Stimulated activated CD4-positive, alpha-beta T cell treated with anti-CD3 and anti-CD28 coated beads, Interleukin-1b, Interleukin-23, amount 100 ng/mL, for 24 hours (primary cell): Measurements from ENCODE around the gene SAE1.
"Not testable (repeated sequence)": the region's sequence is repeated elsewhere in the genome, so short reads cannot be mapped to it uniquely, and the experiment has no call there.

Experiments used
- DNase-seq, 4 experiments: peaks; one replicate each; pipeline ENCODE4 v3.0.0-alpha.2; 2020; ENCODE audit warnings: low read depth in 4 of 4, low spot score in 1 of 4

SAE1 gene

DNA sequence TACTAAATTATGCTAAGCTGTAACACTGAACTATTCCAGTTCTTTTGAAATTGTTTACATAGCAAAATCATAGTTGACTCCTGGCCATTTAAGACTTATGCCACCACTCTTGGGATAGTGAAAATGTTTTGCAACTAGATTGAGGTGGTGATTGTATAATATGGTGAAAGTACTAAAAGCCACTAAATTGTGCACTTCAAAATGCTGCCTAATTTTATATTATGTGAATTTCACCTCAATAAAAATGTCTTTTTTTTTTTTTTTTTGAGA lies 5.0 kb upstream of the SAE1 start:
- DNase-seq, result no peak

DNA sequence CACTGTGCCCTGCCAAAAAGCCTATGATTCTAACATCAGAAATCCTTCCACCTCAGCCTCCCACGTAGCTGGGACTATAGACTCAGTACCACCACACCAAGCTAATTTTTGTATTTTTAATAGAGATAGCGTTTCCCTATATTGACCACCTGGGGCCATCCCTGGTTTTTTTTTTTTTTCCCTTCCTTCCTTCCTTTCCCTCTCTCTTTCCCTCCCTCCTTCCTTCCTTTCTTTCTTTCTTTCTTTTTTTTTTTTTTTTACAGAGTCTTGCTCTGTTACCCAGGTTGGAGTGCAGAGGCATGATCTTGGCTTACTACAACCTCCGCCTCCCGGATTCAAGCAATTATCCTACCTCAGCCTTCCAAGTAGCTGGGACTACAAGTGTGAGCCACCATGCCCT lies 1.1 kb upstream of the SAE1 start:
- no peak for DNase-seq

DNA sequence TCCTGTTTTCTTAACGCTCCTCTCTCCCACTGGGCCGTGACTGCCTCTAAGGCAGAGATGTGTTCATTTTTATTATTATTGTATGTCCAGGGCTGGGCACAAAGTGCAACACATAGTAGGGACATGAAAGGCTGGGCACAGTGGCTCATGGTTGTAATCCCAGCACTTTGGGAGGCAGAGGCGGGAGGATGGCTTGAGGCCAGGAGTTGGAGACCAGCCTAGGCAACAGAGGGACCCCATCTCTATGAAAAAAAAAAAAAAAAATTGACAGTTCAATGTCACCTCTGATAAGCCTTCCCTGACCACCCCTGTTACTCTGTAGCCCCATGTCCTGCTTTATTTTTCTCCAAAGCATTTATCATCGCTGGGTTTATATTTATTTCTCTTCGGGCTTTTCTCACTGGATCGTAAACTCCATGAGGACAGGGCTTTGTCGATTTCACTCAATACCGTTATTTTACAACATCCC lies 481 bp upstream of the SAE1 start:
- DNase-seq, result no peak

DNA sequence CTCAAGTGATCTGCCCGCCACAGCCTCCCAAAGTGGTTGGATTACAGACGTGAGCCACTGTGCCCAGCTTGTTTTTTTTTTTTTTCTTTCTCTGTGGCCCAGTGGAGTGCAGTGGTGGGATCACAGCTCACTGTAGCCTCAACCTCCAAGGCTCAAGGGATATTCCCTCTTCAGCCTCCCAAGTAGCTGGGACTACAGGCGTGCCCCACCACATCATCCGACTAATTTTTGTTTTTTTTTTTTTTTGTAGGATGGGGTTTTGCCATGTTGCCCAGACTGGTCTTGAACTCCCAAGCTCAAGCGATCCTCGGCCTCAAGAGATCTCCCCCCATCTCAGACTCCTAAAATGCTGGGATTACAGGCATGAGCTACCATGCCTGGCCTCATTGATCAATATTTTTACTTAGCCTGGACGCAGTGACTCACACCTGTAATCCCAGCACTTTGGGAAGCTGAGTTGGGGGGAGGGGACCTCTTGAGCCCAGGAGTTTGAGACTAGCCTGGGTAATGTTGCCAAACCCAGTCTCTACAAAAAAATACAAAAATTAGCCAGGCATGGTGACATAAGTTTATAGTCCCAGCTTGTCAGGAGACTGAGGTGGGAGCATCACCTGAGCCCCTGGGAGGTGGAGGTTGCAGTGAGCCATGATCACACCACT lies 1.7 kb downstream of the SAE1 start:
- no peak for DNase-seq

DNA sequence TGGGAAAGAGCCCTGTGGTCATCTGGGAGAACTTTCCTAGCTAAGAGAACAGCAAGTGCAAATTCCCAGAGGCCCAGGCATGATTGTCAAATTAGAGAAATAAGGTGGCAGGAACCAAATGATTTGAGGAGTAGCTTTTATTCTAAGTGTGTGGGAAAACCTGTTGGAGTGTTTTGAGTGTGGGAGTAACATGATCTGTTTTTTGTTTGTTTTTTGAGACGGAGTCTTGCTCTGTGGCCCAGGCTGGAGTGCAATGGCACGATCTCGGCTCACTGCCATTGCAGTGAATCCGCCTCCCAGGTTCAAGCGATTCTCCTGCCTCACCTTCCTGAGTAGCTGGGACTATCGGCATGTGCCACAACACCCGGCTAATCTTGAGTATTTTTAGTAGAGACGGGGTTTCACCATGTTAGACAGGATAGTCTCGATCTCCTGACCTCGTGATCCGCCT lies 2.4 kb downstream of the SAE1 start:
- no peak for DNase-seq

DNA sequence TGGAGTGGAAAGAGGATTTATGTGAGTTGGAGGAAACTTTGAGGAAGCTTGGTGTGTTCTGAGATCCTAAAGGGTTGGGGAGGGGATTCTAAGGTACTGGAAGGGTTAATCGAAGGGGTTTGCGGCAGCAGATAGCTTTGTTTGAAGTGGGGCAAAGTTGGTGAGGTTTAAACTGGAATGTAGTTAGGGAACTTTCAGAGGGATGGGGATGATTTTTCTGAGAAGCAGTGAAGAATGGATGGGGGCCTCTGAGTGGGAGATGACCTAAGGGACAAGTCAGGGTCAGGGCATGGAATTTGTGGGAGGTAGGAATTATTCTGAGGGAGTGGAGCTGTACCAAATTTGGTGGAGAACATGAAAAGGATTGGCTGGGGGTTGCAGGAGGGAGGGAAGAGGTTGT lies 3.9 kb downstream of the SAE1 start:
- DNase-seq, result no peak

DNA sequence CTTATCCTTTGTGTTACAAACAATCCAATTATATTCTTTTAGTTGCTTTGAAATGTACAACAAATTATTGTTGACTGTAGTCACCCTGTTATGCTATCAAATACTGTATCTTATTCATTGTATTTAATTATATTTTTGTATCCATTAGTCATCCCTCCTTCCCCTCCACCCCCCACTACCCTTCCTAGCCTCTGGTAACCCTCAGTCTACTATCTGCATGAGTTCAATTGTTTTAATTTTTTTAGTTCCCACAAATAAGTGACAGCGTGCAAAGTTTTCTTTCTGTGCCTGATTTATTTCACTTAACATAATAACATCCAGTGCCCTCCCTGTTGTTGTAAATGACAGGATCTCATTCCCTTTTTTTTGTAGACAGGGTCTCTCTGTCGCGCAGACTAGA lies 4.5 kb downstream of the SAE1 start:
- DNase-seq, result no peak

DNA sequence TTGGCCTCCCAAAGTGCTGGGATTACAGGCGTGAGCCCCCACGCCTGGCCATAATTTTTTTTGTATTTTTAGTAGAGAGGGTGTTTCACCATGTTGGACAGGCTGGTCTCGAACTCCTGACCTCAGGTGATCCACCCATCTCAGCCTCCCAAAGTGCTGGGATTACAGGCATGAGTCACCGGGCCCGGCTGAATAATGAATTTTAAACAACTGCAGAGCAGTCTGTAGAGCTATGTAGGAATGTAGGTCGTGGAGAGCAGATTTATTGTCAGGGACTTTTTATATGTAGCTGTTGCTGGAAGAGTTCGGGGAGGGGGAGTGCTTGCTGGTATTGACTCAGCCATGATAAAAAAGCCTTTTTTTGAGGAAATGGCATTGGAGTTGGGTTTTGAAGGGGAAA lies 10.6 kb downstream of the SAE1 start:
- DNase-seq, result not testable (repeated sequence)

DNA sequence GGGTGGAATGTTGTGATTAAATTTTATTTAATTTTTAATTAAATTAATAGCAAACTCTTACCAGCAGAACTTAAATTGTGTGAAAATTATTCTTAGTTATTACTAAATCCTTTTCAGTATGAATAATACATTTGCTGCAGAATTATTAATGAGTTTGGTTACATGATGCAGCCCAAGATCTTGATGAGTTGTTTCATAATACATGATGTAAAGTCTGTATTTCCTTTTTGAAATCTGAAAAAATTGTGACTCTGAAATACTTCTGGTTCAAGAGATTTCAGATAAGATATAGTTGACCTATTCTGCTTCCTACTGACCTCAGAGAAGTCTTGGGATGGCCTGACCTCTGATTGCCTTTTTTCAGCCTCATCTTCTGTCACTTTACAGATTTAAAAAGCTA lies 11.1 kb downstream of the SAE1 start:
- no peak for DNase-seq

DNA sequence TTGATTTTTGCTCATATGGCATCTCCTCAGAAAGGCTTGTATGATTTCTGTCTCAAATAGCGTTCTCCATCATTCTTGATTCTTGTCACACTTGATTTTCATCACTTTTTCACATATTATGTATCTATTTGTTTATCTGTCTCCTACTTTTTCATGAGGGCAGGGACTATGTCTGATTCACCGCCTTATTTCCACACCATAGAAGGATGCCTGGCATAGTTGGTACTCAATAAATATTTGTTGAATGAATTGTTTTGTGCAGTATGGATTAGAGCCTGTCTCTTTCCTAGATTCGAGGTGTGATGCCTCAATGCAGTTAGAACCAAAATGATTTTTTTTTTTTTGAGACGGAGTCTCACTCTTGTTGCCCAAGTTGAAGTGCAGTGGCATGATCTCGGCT lies 12.1 kb downstream of the SAE1 start:
- no peak for DNase-seq

DNA sequence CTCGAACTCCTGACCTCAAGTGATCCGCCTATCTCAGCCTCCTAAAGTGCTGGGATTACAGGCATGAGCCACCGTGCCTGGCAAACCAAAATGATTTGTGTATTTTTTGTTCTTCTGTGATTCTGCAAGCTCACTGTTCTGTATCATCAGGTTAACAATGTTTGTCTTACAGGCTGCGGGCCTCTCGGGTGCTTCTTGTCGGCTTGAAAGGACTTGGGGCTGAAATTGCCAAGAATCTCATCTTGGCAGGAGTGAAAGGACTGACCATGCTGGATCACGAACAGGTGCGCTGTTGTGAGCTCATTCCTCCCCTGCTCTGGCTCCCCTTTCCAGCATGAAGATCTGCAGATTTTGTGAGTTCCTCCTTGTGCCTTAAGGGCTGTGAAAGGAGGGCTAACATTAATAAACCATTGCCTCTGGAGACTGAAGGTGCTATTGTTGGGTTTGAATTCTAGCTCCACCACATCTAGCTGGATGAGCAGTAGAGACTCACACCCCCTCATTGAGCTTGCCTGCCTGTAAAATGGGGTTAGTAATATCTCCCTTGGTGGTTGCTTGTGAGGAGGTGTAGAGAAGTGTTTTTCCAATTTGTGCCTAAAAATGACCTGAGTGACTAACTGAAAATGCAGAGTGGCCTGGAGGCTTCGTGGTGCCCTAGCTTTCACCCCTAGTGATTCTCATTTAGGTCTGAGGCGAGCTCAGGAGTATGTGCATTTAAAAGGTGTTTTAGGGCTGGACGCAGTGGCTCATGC lies 12.9 kb downstream of the SAE1 start:
- DNase-seq, result no peak

DNA sequence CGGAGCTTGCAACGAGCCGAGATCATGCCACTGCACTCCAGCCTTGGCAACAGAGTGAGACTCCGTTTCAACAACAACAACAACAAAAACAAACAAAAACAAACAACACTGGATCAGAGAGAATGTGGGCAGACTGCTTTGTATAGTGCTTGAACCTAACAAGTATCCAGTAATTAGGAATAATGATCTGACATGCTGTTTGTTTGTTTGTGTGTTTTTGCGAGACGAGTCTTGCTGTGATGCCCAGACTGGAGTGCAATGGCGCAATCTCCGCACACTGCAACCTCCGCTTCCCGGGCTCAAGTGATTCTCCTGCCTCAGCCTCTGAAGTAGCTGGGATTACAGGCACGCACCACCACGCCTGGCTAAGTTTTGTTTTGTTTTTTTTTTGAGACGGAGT lies 14.0 kb downstream of the SAE1 start:
- DNase-seq, result no peak

DNA sequence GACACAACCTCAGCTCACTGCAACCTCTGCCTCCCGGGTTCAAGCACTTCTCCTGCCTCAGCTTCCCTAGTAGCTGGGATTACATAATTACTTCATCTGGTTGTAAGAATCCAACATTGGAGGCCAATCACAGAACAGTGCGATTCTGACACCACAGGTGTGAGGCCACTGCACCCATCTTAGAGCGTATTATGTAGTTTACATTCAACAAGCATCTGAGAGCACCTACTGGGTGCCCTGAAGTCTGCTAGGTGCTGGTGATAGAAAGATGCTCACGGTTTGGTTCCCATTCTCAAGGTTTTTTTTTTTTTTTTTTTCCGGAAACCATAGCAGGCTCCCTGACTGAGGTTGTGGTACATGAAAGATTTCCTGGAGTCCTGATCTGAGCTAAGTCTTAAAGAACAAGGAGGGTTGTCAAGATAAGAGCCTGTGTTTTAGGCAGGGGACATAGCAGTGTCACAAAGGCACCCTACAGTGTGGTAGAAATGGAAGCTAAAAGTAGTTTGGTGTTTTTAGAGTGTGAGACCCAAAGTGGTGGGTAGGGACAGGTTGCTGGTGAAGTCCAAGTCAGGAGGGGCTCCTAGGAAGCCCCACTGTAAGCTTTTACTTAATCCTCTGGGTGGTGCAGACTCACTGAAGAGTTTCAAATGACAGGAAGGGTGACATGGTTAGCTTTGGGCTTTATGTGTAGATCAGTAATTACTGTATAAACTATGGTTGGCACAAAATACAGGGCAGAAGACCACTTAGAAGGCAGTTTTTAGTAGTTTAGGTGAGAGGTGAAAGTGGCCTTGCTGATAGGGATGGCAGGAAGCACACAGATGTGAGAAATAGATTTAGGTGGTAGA lies 15.2 kb downstream of the SAE1 start:
- DNase-seq, result no peak

DNA sequence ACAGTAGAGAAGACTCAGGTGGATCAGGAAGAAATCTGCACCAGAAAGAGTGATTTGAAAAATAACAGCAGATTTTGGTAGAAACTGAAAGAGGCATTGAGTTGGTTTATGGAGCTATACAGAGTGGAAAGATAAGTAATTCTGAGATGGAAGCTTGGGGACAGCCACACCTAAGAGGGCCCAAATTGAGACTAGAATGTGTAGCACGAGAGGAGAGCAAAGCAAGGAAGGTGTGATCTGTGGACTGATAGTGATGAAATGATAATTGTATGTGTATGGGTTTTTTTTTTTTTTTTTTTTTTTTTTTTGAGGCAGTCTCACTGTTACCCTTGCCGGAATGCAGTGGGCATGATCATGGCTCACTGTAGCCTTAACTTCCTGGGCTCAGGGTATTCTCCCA lies 16.3 kb downstream of the SAE1 start:
- no peak for DNase-seq

DNA sequence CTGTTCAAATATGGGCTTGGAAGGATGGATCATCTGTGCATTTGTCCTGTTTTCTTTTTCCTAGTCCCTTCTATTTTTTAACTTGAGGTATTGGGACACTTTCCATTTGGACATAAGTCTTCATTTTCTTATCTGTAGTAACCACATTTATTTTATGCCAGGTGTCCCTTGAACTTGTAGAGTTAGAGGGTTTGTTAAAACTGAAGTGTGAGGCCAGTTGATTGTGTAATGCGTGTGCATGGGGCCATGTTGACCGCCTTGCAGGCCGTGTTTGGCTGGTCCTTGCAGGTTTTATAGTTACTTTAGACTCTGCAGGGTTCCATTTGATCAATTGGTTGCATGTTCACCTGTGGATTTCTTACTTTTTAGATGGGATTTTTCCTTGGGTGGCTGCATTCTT lies 21.0 kb downstream of the SAE1 start:
- no peak for DNase-seq

DNA sequence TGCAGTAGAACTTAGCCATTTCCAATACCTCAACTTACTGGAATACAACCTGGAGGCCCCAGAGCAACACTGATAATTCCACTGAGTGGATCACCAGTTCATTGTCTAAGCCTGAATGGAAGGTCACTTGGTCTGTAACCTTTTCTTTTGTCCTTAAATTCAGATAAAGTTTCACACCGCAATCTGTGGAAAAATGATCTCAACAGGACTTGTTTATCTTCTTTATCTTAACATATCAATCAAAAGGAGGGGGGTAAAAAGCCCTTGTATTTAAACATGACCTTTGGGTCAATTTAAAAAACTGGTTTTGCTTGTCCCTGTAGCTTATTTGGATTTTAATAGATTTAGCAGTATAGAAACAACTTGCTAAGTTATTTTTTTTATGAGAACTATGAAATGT lies 21.6 kb downstream of the SAE1 start:
- DNase-seq, result no peak

DNA sequence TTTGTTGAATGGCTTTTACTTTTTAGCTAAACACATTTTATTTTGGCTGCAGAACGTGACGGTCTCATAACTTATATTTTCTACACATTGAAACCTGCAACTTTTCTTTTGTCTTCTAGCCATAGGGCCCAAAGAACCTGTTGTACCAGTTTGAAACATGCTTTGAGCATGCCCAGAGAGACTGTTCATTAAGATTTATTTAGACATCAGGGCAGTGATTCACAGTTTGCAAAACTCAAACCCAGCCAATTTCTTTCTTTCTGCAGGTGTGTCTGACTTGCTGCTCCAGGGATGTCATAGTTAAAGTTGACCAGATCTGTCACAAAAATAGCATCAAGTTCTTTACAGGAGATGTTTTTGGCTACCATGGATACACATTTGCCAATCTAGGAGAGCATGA lies 22.0 kb downstream of the SAE1 start:
- no peak for DNase-seq

DNA sequence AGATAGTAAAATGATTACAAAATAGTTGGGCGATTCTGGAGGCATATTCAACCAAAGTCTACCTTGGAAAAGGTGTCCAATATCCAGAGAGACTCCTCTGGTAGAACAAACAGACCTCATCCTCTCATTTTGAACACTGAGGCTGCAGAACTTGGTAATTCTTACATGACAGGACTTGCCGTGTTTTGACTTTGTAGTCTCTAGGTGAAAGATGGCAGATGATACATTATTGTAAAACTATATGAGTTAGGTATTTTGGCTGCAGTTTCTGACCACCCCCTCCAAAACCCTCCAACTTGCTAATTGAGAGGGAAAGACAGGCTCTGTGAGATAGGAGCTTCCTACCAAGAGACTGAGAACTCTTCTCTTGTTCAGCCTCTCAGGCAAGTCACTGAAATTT lies 22.6 kb downstream of the SAE1 start:
- DNase-seq, result no peak

DNA sequence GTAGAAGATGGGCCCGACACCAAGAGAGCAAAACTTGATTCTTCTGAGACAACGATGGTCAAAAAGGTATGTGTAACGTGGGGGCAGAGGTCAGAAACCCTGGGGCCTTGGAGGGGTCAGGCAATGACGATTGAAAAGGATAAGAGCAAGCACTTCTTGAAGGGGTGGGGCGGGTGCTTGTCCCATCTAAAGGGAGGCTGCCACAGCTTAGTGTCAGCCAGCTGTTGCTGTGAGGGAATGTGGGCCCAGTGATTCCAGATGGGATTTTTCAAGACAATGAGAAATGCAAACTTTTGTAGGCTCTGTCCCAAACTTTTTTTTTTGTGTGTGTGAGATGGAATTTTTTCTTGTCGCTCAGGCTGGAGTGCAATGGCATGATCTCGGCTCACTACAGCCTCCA lies 24.5 kb downstream of the SAE1 start:
- no peak for DNase-seq

DNA sequence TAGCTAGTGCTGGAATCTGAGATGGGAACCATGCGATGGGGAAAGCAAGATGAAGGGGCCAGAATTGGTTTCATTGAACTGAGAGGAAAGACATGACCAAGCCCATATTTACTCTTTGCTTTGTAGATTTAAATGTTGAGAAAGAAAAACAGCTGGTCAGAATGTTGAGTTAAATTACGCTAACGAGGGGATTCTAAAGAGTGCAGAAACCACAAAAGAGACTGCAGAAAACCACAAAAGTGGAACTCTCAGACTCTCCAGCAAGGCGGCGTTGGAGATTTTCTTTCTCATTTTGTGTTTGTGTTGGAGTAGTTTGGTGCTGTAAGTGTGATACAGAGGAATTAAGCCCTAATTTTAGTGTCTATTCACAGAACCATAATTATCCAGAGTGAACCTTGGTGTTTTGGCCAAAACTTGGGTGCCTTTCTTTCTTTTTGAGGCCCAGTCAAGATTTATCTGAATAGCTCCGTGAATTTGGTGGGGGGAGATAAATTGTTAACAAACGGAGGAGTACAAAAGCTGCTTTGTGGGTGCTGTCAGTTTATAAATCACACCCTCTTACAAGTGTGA lies 26.3 kb downstream of the SAE1 start:
- no peak for DNase-seq

DNA sequence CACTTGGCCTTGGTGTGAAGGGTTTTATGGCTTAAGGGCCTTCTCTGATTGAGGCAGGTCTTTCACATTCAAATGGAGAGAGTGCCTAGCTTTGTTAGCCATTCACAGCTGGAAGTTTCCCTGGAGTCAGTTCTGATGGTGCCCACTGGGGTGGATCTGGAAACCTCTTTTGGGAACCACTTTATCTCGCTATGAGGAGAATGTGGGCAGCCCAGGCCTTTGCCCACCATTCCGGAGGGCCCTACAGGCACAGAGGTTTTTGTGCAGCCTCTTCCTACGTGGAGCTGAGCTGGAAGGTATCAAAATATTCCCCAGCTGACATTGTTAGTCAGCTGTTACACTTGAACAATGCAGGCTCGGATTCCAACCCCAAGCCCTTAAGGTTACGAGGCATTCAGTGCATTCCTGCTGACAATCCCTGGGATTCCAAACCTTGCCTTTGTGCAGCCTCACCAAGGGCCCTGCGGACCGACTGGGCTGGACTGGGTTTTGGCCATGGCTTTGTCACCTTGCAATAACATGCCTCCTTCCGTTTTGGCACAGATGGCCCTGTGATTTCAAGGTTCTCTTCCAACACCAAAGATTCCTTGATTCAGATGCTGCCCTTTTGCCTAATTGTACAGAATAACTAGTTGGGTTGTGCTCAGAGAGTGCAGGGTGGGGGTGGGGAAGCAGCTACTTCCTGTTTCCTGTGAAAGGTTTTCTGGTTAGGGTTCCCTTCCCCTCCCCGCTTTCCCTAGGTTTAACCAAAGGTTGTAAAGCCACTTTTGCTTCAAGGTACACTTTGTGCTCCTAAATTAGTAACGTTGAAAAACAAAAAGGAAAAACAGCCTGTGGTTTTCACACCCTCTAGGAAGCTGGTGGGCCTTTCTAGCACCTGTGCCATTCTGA lies 27.0 kb downstream of the SAE1 start:
- DNase-seq, result no peak
